PFSK-1 (cell line): ENCODE results near the gene RGS3.

Experiments
- FOXP2 ChIP-seq: optimal IDR thresholded peaks from 2 replicates; pipeline ENCODE3; 2011; ENCODE audit warnings: borderline replicate concordance, control low read depth, inconsistent platforms; ENCODE audit not compliant: insufficient read depth; ENCODE audit errors: extremely low read length, extremely low read depth
- POLR2AphosphoS5 ChIP-seq: IDR thresholded peaks from 2 replicates; pipeline ENCODE4 v1.6.1; 2012; ENCODE audit warnings: low read depth, mild to moderate bottlenecking, control low read depth, low read length, moderate library complexity
- SIN3A ChIP-seq: IDR thresholded peaks from 2 replicates; pipeline ENCODE4 v1.6.1; 2012; ENCODE audit warnings: mild to moderate bottlenecking, low read length, moderate library complexity, borderline replicate concordance; ENCODE audit not compliant: insufficient read depth
- TAF1 ChIP-seq: IDR thresholded peaks from 2 replicates; pipeline ENCODE4 v1.6.1; 2012; ENCODE audit warnings: low read length, control low read depth, borderline replicate concordance; ENCODE audit not compliant: insufficient read depth
- TF ChIP-seq, protein P1 (sequence below), 2 experiments: IDR thresholded peaks; 2 replicates each; pipeline versions ENCODE4 v1.6.1 to v1.8.0; 2011 to 2012; ENCODE audit warnings: low read depth in 2 of 2, low read length in 2 of 2, control low read depth in 1 of 2, inconsistent platforms in 1 of 2, mild to moderate bottlenecking in 1 of 2, moderate library complexity in 1 of 2; ENCODE audit not compliant: insufficient read depth in 1 of 2

DNA sequence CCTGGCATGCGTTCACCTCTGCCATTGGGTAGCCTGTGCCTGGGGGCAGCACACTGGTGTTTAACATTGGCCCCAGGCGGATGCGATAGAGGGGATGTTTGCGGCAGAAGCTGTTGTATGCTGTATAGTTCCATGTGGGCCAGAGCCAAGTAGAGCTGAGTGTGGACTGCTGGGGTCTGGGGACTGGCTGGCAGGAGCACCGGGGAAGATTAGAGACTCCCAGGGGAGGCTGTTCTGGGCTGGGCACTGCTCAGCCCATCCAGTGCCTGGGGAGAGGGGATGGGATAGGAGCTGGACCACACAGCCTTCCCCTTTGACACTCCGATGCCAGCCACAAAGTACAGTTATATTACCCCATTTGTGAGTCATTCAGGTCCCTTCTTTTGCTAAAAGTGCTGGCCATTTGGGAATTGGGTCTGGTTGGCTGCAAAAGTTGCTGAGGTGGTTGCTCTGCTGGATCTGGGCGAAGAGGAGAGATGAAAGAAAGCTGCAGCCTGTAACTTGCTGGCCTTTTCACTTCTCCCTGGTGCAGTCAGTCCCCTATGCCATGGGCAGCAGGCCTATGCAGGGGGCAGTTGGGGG lies 73.8 kb downstream of the RGS3 start:
- TF ChIP-seq POLR2AphosphoS5, result no peak
- TF ChIP-seq, protein P1, sequence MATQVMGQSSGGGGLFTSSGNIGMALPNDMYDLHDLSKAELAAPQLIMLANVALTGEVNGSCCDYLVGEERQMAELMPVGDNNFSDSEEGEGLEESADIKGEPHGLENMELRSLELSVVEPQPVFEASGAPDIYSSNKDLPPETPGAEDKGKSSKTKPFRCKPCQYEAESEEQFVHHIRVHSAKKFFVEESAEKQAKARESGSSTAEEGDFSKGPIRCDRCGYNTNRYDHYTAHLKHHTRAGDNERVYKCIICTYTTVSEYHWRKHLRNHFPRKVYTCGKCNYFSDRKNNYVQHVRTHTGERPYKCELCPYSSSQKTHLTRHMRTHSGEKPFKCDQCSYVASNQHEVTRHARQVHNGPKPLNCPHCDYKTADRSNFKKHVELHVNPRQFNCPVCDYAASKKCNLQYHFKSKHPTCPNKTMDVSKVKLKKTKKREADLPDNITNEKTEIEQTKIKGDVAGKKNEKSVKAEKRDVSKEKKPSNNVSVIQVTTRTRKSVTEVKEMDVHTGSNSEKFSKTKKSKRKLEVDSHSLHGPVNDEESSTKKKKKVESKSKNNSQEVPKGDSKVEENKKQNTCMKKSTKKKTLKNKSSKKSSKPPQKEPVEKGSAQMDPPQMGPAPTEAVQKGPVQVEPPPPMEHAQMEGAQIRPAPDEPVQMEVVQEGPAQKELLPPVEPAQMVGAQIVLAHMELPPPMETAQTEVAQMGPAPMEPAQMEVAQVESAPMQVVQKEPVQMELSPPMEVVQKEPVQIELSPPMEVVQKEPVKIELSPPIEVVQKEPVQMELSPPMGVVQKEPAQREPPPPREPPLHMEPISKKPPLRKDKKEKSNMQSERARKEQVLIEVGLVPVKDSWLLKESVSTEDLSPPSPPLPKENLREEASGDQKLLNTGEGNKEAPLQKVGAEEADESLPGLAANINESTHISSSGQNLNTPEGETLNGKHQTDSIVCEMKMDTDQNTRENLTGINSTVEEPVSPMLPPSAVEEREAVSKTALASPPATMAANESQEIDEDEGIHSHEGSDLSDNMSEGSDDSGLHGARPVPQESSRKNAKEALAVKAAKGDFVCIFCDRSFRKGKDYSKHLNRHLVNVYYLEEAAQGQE (IDR thresholded peaks at IDR 0.05; ENCODE audit: insufficient read depth in 1 of 2, low read depth in 2 of 2, low read length in 2 of 2), result no peak
- TF ChIP-seq TAF1, result no peak
- TF ChIP-seq SIN3A, result no peak
- TF ChIP-seq FOXP2, result no peak
